Ovary (tissue), 3 donors: ENCODE data around the gene C8A.

Experiments used
- CTCF ChIP-seq, 3 donors: fragments of 450-650 bp in 2 of 3; fragments of 200-600 bp in 1 of 3; IDR thresholded peaks; one replicate each; pipeline versions ENCODE4 v1.5.1 to v1.8.0; 2016 to 2022; ENCODE audit warnings: antibody characterized with exemption in 3 of 3, mild to moderate bottlenecking in 1 of 3
- POLR2A ChIP-seq: fragments of 450-650 bp; IDR thresholded peaks from one replicate; pipeline ENCODE4 v1.6.1; 2017; ENCODE audit warnings: antibody characterized with exemption, mild to moderate bottlenecking, moderate library complexity
- donor health status: DM: no; HTN: no; CAD: no.

- TF ChIP-seq CTCF (IDR thresholded peaks at IDR 0.05) (no peak), POLR2A (no peak)
Measured at GRCh38 chr1:56921479-56921878, 66.9 kb downstream of the C8A start.
